ENCODE data around the gene INPP4B. TPM values are rescaled to one million over a fixed set of nuclear protein-coding genes. Genes with fewer than 3 reads are reported as not detected.

The INPP4B gene
- total RNA-seq, 1 donor from 2014 or later, result 32.7 TPM

DNA sequence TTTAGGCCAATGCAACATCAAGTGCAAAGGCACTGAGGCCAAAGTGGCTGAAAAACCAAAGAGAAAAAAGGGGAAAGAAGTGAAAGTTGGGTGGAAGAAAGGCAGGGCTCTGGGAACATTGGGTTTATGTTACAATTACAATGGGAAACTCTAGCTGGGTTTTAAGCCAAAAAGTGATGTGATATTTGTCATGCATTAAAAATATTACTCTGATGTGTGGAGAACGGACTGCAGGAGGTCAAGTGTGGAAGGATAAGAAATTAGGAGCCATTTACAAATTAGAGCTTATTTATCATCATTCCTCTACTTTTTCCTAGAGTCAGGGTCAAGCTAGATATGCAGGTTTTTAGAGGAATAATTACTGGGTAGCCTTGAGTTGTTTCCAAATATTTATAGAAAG is 516.8 kb downstream of the INPP4B start:
- no peak overlapping the region for H3K4me3 ChIP-seq
- DNase-seq (ENCODE audit: low spot score in 2 of 2), result no peak
- no peaks in the 10 kb centered on the region for H3K9me3 ChIP-seq
- no peak overlapping the region for H3K27ac ChIP-seq
- TF ChIP-seq, protein P1, sequence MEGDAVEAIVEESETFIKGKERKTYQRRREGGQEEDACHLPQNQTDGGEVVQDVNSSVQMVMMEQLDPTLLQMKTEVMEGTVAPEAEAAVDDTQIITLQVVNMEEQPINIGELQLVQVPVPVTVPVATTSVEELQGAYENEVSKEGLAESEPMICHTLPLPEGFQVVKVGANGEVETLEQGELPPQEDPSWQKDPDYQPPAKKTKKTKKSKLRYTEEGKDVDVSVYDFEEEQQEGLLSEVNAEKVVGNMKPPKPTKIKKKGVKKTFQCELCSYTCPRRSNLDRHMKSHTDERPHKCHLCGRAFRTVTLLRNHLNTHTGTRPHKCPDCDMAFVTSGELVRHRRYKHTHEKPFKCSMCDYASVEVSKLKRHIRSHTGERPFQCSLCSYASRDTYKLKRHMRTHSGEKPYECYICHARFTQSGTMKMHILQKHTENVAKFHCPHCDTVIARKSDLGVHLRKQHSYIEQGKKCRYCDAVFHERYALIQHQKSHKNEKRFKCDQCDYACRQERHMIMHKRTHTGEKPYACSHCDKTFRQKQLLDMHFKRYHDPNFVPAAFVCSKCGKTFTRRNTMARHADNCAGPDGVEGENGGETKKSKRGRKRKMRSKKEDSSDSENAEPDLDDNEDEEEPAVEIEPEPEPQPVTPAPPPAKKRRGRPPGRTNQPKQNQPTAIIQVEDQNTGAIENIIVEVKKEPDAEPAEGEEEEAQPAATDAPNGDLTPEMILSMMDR (IDR thresholded peaks at IDR 0.05), result no peak
- H3K27me3 ChIP-seq, result no peaks in the 10 kb centered on the region
- H3K4me1 ChIP-seq, result no peaks in the 10 kb centered on the region
- H3K36me3 ChIP-seq, result no peaks in the 10 kb centered on the region
- intact Hi-C loops (cut with DNase I), result no loop called here

DNA sequence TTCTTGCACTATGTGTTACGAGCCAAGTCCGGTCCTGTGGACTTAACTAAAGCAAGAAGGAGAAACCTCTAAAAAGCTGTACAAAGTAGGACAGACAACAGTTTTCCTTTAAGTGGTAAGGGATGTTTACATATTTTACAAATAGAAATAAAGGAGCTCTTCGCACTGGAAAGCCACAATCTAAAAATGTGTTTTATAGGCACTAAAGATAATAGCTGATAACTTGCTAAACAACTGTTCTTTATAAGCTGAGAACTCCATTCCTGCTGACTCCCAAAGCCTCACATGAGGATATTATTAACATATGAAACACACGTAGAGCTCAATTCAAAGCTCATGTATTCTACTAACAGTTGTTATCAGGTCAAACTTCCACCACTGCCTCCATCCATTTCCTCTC is 519.9 kb downstream of the INPP4B start:
- intact Hi-C loops (cut with DNase I), result no loop called here
- Histone ChIP-seq H3K4me3 (no peak overlapping the region), H3K36me3 (no peaks in the 10 kb centered on the region), H3K27me3 (no peaks in the 10 kb centered on the region), H3K27ac (no peak overlapping the region), H3K9me3 (no peaks in the 10 kb centered on the region), H3K4me1 (no peaks in the 10 kb centered on the region)
- DNase-seq (ENCODE audit: low spot score in 2 of 2), result no peak
- TF ChIP-seq, protein P1 (IDR thresholded peaks at IDR 0.05), result no peak

DNA sequence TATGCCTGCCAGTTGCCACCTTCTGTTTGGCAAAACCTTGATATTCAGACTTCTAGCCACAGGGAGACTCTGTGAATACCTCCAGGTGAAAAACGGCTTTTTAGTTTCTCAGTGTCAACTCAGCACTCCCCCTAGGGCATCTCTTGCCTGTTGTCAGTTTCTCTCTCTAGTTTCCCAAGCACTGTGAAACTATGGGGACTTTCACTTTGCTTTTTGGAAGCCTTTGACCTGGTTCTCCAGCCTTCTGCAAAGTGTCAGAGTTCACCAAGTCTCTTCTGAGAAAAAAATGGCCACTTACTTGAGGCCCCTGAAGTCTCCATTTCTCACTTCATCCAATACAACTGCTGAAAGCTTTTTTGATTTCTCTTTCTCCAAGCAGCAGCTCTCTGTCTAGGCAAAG is 521.5 kb downstream of the INPP4B start:
- no peak for DNase-seq (ENCODE audit: low spot score in 2 of 2)
- no peak overlapping the region for H3K4me3 ChIP-seq
- no peaks in the 10 kb centered on the region for H3K9me3 ChIP-seq
- intact Hi-C loops (cut with DNase I), result no loop called here
- no peaks in the 10 kb centered on the region for H3K36me3 ChIP-seq
- no peak overlapping the region for H3K27ac ChIP-seq
- TF ChIP-seq, protein P1 (IDR thresholded peaks at IDR 0.05), result no peak
- H3K27me3 ChIP-seq, result no peaks in the 10 kb centered on the region
- H3K4me1 ChIP-seq, result no peaks in the 10 kb centered on the region

DNA sequence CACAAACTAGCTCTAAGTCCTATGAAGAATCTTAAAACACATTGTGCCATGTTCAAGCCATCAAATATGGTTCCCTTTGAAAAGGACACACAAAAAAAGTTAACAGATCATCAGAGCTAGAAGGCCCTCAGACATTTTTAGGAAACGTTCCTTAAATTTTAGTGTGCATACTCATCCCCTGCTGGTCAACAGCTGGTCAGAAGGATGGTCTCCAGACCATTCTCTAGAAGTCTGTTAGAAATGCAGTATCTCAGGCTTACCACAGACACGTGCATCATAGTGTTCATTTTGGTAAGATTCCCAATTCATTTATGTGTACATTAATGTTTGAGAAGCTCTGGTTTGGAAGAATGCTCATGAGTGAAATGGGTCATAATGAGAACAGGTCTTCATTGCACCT is 523.1 kb downstream of the INPP4B start:
- TF ChIP-seq, protein P1 (IDR thresholded peaks at IDR 0.05), result no peak
- Histone ChIP-seq H3K9me3 (no peaks in the 10 kb centered on the region), H3K4me1 (no peaks in the 10 kb centered on the region), H3K36me3 (no peaks in the 10 kb centered on the region), H3K27me3 (no peaks in the 10 kb centered on the region), H3K4me3 (no peak overlapping the region), H3K27ac (no peak overlapping the region)
- no peak for DNase-seq (ENCODE audit: low spot score in 2 of 2)
- intact Hi-C loops (cut with DNase I), result no loop called here

DNA sequence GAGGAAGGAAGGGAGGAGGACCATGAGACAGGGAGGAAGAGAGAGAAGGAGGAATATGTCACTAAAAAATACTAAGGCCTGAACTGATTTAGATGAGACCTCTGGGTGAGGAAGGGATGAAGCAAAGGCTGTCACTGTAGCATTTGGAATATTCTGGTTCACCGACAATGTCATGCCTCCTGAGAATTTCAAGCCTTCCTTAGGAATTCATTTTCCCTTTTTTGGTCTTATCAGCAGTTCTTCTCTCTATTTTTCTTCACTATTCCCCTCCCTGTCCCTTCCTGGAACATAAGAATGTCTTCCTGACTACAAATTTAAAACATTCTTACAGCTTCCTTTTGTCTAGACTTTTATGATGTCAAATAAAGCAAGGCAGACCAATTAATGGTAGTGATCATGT is 527.8 kb downstream of the INPP4B start:
- TF ChIP-seq, protein P1 (IDR thresholded peaks at IDR 0.05), result no peak
- H3K27me3 ChIP-seq, result no peaks in the 10 kb centered on the region
- intact Hi-C loops (cut with DNase I), result no loop called here
- no peaks in the 10 kb centered on the region for H3K9me3 ChIP-seq
- H3K4me3 ChIP-seq, result no peak overlapping the region
- H3K36me3 ChIP-seq, result no peaks in the 10 kb centered on the region
- H3K27ac ChIP-seq, result no peak overlapping the region
- no peaks in the 10 kb centered on the region for H3K4me1 ChIP-seq
- no peak for DNase-seq (ENCODE audit: low spot score in 2 of 2)

DNA sequence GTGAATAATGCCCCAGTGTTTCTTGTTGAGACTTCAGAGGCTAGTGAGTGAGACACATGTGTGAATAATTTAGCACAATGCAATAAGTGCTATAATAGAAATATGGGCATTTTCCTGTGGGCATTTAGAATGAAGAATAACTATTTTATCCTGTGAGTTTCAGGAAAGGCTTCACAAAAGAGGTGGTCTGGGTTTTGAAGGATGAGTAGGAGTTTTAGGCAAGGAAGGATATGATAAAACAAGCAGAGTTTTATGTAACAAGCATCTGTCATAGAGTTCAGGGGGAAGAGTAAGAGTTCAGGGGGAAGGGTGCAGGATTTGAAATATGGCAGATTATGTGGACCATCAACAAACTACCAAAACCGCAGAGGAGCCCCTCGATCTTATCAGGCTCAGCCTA is 529.2 kb downstream of the INPP4B start:
- DNase-seq (ENCODE audit: low spot score in 2 of 2), result no peak
- no peak overlapping the region for H3K4me3 ChIP-seq
- H3K27ac ChIP-seq, result no peak overlapping the region
- intact Hi-C loops (cut with DNase I), result no loop called here
- H3K9me3 ChIP-seq, result no peaks in the 10 kb centered on the region
- TF ChIP-seq, protein P1 (IDR thresholded peaks at IDR 0.05), result no peak
- H3K27me3 ChIP-seq, result no peaks in the 10 kb centered on the region
- H3K36me3 ChIP-seq, result no peaks in the 10 kb centered on the region
- H3K4me1 ChIP-seq, result no peaks in the 10 kb centered on the region

Measured in ascending aorta (tissue), 2 donors.